T follicular helper cell (primary cell): ENCODE measurements around the gene OLFM2.
"Not testable (repeated sequence)": the region's sequence is repeated elsewhere in the genome, so short reads cannot be mapped to it uniquely, and the experiment has no call there.

Source experiments
- DNase-seq: peaks from one replicate; pipeline ENCODE4 v3.0.0-alpha.2; 2020; ENCODE audit warnings: low read depth
- total RNA-seq, 2 experiments: gene quantifications; one replicate each; lab custom pipeline; 2026; lab: John Stamatoyannopoulos, UW

OLFM2 gene
- 0.30 to 2.6 reads per million in 2 experiments for total RNA-seq

DNA sequence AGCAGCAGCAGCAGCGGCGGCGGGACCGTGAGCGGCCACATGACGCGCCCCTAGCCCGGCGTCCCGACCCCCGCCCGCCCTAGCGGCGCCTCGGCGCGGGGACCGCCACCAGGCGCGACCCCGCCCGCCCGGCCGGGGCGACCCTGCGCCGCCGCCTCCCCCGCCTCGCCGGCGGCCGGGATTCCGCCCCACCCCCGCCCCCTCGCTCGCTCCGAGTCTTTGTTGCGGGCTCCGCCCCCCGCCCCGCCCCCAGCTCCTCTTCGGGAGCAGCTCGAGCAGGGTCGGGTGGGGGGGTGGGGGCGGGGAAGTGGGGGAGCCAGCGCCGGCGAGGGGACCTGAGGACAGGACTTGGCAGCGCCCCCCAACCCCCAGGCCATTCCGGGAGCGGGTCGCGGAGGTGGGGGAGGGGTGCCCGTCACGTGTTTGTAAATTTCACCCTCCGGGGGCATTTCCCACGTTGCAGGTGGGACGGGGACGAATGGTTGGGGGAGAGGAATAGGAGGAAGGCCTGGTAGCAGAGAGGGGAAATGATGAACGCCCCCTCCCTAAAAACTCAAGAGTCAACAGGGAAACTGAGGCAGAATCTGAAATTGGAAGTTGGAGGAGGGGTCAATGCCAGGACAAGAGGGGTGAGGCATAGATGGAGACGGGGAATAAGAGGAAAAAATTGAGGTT is at the start of gene OLFM2:
OLFM2 (minus strand) TSS at position 190 of the 675 bp plus-strand sequence; CDS start at position 41, 149 bp downstream.
- no peak for DNase-seq

DNA sequence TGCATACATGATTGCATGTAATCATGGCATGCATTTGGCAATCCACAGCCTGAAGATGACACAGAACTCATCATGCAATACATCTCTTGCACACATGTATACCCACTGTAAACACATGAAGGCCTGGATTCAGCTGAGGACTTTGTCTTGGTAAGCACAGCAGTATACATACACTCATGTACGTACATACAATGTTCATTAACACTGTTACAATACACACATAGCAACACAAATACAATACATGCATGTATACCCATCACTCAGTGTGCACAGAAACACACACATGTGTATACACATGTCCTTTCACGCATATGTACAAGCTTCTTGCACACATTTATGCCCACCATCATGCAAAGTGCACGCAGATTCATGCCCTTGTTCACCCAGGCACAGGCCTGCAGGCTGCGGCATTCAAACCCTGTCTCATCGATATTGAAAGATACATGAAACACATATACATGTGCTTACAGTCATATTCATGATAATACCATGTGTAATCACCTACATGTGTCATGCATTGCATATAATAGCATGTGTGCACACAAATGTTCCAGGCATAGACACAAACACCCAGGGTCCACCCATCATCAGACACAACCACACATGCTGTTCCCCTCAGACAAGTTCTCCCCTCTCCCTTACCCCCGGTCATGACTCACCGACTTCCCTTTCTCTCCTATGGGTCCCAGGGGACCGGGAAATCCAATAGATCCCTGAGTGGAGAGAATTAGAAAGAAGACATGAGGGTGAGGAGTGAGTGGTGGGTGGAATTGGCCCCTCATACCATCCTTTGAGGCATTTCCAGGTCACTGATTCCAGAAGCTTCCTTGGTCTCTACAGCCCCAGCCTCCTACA is 45.3 kb upstream of the OLFM2 start:
- no peak for DNase-seq

GRCh38 chr19:9972103-9972502 is 35.8 kb upstream of the OLFM2 start:
- no peak for DNase-seq

DNA sequence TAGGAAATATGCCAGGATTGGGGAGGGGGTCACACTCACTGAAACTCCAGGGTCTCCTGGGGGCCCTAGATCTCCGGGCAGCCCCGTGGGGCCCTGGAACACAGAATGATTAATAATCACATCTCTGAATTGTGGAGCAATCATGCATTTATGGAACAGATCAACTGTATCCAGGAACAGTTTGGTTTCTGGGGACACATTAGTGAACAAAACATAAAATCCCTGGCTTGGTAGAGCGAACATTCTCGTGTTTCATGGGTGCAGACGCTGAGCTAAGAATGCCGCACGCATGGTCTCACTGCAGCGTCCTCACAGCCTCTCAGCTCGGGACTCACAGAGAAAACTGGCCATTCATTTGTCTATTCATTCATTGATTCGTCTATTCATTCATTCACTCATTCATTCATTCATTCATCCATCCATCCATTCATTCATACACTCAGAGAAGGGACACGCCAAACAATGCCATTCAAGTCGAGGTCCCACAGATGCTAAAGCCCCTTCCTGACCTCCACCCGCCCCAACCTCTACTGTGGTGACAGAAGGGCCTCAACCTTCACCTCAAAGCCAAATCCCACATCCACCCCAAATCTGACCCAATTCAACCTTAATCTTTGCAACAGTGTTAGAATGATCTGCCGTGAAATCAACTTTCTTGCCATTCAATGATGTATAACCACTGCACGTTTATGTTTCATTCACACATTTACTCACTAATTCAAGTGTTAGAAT is 35.0 kb upstream of the OLFM2 start:
- no peak for DNase-seq

GRCh38 chr19:9970481-9970880 is 34.2 kb upstream of the OLFM2 start:
- no peak for DNase-seq

GRCh38 chr19:9969688-9969975 is 33.3 kb upstream of the OLFM2 start:
- no peak for DNase-seq

GRCh38 chr19:9968820-9969687 is 32.7 kb upstream of the OLFM2 start:
- DNase-seq = no peak

DNA sequence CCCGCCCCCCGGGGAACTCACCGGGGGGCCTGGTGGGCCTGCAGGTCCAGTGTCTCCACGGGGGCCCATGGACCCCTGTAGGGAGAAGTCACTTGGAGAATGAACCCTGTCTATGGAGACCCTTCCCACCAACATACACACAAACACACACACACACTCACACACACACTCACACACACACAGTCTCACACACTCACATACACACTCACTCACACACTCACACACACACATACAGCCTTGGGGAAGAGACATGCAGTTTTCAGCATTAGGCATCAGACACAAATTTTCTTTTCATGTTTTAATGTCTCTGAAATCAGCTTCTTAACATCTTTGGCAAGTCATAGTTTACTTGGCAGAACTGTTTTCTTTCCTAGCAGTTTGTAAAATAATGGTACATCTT is 31.0 kb upstream of the OLFM2 start:
- DNase-seq = no peak

DNA sequence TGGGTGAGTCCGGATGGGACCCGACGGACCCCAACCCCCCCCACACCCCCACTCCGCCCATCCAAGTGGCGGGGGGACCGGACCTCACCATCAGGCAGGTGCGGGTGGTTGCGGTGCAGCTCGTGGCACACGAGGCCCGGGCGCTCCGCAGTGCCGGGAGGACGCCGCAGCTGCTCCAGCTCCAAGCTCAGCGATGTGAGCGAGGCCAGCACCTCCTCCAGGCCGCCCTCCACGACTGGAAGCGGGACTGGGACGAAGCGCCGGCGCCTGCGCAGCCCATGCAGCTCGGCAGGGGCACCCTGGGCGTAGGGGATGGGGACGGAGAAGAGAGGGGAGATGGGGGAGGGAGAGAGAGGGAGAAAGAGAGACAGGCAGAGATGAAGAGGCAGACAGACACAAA is 30.1 kb upstream of the OLFM2 start:
- no peak for DNase-seq

DNA sequence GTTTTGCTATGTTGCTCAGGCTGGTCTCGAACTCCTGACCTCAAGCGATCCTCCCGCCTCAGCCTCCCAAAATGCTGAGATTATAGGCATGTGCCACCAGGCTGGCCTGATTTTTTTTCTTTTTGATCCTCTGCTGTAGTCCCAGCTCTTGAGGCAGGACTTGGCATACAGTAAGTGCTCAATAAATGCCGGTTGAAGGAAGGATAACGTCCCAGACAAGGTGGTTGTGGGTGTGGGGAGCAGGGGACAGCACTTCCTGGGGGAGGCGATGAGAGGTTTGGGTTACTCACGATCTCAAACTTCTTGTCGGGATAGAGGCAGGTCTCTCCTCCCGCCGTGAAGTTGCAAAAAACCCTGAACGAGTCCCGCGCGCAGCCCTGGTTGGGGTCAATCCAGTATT is 29.7 kb upstream of the OLFM2 start:
- DNase-seq = no peak

GRCh38 chr19:9962623-9963290 is 26.4 kb upstream of the OLFM2 start:
- DNase-seq = no peak

GRCh38 chr19:9961103-9961502 is 24.8 kb upstream of the OLFM2 start:
- no peak for DNase-seq

DNA sequence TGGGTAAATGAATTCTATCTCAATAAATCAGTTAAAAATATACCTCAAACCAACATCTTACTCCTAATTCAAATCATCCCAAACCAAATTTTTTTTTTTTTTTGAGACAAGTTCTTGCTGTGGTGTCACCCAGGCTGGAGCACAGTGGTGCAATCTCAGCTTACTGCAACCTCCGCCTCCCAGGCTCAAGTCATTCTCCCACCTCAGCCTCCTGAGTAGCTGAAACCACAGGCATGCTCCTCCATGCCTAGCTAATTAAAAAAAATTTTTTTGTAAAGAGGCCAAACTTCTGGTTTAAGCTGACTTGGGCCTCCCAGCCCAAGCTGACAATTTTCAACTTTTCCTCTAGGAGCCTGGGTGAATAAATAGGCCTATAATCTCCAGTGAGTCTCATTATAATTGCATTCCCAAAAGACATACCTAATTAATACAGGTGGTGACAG is 22.1 kb upstream of the OLFM2 start:
- no peak for DNase-seq

DNA sequence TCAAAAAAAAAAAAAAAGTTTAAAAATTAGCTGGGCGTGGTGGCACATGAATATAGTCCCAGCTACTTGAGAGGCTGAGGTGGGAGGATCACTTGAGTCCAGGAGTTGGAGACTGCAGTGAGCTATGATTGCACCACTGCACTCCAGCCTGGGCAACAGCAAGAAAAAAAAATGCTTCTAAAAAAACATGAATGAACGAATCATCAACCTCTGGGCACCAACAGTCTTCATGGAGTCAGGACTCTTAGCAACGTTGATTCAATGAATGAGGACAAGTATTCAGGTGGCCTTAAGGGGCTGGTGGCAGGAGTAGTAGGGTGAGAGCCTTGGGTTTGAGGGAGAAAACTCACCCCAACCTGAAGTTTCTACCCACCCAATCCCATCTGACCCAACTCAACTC is 20.6 kb upstream of the OLFM2 start:
- no peak for DNase-seq

- no peak for DNase-seq
Measured at GRCh38 chr19:9953802-9954542, 17.7 kb upstream of the OLFM2 start.

GRCh38 chr19:9952276-9952675 is 16.0 kb upstream of the OLFM2 start:
- DNase-seq = no peak

DNA sequence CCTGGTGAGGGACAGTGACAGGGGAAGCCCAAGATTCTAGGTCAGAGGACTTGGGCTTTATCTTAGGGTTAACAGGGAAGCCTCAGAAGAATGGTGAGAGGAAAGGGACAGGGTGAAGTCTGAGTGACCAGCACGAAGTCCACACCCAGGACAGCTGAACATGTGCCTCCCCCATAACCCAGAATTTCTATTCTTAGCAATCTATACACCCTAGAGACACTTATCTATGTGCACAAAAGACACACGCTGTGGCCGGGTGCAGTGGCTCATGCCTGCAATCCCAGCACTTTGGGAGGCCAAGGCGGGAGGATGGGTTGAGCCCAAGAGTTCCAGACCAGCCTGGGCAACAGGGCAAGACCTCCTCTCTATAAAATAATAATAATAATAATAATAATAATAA is 11.1 kb upstream of the OLFM2 start:
- DNase-seq = no peak

DNA sequence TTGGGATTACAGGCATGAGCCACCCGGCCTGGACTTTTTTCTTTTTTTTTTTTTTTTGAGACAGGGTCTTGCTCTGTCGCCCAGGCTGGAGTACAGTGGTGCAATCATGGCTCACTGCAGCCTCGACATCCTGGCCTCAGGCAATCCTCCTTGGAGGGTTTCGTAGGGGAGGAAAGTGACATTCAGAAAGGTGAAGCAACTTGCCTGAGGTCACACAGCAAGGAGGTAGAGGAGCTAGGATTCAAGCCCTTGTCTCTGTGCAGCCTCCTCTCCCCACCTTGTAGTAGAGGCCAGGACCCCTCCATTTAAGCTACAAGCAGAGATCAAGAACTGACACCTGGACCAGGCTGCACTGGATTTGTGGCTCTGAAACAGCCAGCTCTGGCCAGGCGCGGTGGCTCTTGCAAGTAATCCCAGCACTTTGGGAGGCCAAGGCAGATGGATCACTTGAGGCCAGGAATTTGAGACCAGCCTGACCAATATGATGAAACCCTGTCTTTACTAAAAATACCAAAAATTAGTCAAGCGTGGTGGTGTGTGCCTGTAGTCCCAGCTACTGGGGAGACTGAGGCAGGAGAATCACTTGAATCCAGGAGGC is 10.3 kb upstream of the OLFM2 start:
- DNase-seq = not testable (repeated sequence)

GRCh38 chr19:9945319-9945966 is 9.1 kb upstream of the OLFM2 start:
- no peak for DNase-seq

- no peak for DNase-seq
Measured at GRCh38 chr19:9943744-9944143, 7.4 kb upstream of the OLFM2 start.
